ENCODE data around the gene SLC25A45.

DNA sequence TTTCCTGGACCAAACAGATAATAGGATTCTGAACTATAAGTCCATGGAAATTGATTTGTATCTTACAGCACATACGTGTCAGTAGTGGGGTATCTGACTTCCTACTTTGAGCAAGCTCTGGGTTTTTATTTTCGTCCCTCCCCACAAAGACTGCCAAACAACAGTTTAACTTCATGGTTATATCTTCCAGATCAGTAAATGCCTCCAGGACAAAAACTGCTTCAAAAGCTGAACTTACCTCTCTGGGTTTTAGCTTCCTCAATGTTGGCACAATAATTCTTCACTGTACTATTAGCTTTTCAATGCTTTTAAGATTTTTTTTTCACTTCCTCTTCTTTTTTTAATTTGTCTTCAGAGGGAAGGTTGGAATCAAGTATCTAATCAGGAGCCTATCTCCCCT is 53.0 kb downstream of the SLC25A45 start:
- TF ChIP-seq, protein P1, sequence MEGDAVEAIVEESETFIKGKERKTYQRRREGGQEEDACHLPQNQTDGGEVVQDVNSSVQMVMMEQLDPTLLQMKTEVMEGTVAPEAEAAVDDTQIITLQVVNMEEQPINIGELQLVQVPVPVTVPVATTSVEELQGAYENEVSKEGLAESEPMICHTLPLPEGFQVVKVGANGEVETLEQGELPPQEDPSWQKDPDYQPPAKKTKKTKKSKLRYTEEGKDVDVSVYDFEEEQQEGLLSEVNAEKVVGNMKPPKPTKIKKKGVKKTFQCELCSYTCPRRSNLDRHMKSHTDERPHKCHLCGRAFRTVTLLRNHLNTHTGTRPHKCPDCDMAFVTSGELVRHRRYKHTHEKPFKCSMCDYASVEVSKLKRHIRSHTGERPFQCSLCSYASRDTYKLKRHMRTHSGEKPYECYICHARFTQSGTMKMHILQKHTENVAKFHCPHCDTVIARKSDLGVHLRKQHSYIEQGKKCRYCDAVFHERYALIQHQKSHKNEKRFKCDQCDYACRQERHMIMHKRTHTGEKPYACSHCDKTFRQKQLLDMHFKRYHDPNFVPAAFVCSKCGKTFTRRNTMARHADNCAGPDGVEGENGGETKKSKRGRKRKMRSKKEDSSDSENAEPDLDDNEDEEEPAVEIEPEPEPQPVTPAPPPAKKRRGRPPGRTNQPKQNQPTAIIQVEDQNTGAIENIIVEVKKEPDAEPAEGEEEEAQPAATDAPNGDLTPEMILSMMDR (IDR thresholded peaks at IDR 0.05; ENCODE audit: insufficient read depth, low read depth, low read length), result no peak
- no peak for TF ChIP-seq EZH2 (IDR thresholded peaks at IDR 0.05; ENCODE audit: insufficient read depth, low read length)
